Measurements from ENCODE around the gene FARS2.

Gene FARS2

GRCh38 chr6:5457041-5457440, 195.7 kb downstream of the FARS2 start:
- Histone ChIP-seq H3K27me3 (replicated peaks in 2 of 5; ENCODE audit: control insufficient read depth in 4 of 5, insufficient read depth in 5 of 5, low read length in 4 of 5) (no peaks in the 10 kb centered on the region), H3K4me3 (ENCODE audit: control insufficient read depth in 1 of 7, extremely low read depth in 1 of 7, insufficient read depth in 4 of 7, low read depth in 2 of 7, low read length in 6 of 7) (no peak overlapping the region), H3K27ac (ENCODE audit: insufficient read depth in 1 of 2, low read depth in 1 of 2, low read length in 2 of 2, poor library complexity in 1 of 2, severe bottlenecking in 2 of 2) (no peak overlapping the region), H3K9me3 (ENCODE audit: control extremely low read depth in 1 of 5, control insufficient read depth in 4 of 5, insufficient read depth in 2 of 5, low read depth in 1 of 5, low read length in 4 of 5) (no peaks in the 10 kb centered on the region), H3K4me1 (ENCODE audit: control extremely low read depth in 1 of 4, control insufficient read depth in 4 of 4, insufficient read depth in 4 of 4, low read length in 3 of 4) (peaks cover 0 to 7% (median 4%) of the 10 kb centered on the region in 4 experiments), H3K36me3 (ENCODE audit: control insufficient read depth in 4 of 4, insufficient read depth in 4 of 4, low read length in 3 of 4) (no peaks in the 10 kb centered on the region)
- DNase-seq, result peak in 2 of 3 donors; percentile 22 to 60
- ChIA-PET POLR2A (no interaction called here), CTCF (interaction anchor here (1.7 kb wide), 1 partner anchor 14 kb away, joined by 6 read pairs; no protein-coding TSS in a partner anchor)
- 85% methylated on average over 9 of the region's 9 CpGs for WGBS (ENCODE audit: insufficient coverage)

GRCh38 chr6:5457983-5458683, 196.8 kb downstream of the FARS2 start:
- POLR2A ChIA-PET, result no interaction called here
- H3K9me3 ChIP-seq (ENCODE audit: control extremely low read depth in 1 of 5, control insufficient read depth in 4 of 5, insufficient read depth in 2 of 5, low read depth in 1 of 5, low read length in 4 of 5), result no peaks in the 10 kb centered on the region
- CTCF ChIA-PET, result interaction anchor here (1.7 kb wide), 1 partner anchor 13 kb away, joined by 6 read pairs; no protein-coding TSS in a partner anchor
- H3K27ac ChIP-seq (ENCODE audit: insufficient read depth in 1 of 2, low read depth in 1 of 2, low read length in 2 of 2, poor library complexity in 1 of 2, severe bottlenecking in 2 of 2), result no peak overlapping the region
- no peaks in the 10 kb centered on the region for H3K36me3 ChIP-seq (ENCODE audit: control insufficient read depth in 4 of 4, insufficient read depth in 4 of 4, low read length in 3 of 4)
- 96% methylated on average over 9 of the region's 9 CpGs for WGBS (ENCODE audit: insufficient coverage)
- H3K4me3 ChIP-seq (ENCODE audit: control insufficient read depth in 1 of 7, extremely low read depth in 1 of 7, insufficient read depth in 4 of 7, low read depth in 2 of 7, low read length in 6 of 7), result no peak overlapping the region
- H3K27me3 ChIP-seq (replicated peaks in 2 of 5; ENCODE audit: control insufficient read depth in 4 of 5, insufficient read depth in 5 of 5, low read length in 4 of 5), result no peaks in the 10 kb centered on the region
- DNase-seq, result no peak
- H3K4me1 ChIP-seq (ENCODE audit: control extremely low read depth in 1 of 4, control insufficient read depth in 4 of 4, insufficient read depth in 4 of 4, low read length in 3 of 4), result peaks cover 0 to 7% (median 4%) of the 10 kb centered on the region in 4 experiments

- no peaks in the 10 kb centered on the region for H3K36me3 ChIP-seq (ENCODE audit: control insufficient read depth in 4 of 4, insufficient read depth in 4 of 4, low read length in 3 of 4)
- no peak overlapping the region for H3K4me3 ChIP-seq (ENCODE audit: control insufficient read depth in 1 of 7, extremely low read depth in 1 of 7, insufficient read depth in 4 of 7, low read depth in 2 of 7, low read length in 6 of 7)
- POLR2A ChIA-PET, result no interaction called here
- CTCF ChIA-PET, result no interaction called here
- no peak for DNase-seq
- H3K27ac ChIP-seq (ENCODE audit: insufficient read depth in 1 of 2, low read depth in 1 of 2, low read length in 2 of 2, poor library complexity in 1 of 2, severe bottlenecking in 2 of 2), result no peak overlapping the region
- WGBS (ENCODE audit: insufficient coverage), result 89% methylated on average over 4 of the region's 5 CpGs
- H3K9me3 ChIP-seq (ENCODE audit: control extremely low read depth in 1 of 5, control insufficient read depth in 4 of 5, insufficient read depth in 2 of 5, low read depth in 1 of 5, low read length in 4 of 5), result no peaks in the 10 kb centered on the region
- H3K27me3 ChIP-seq (replicated peaks in 2 of 5; ENCODE audit: control insufficient read depth in 4 of 5, insufficient read depth in 5 of 5, low read length in 4 of 5), result no peaks in the 10 kb centered on the region
- H3K4me1 ChIP-seq (ENCODE audit: control extremely low read depth in 1 of 4, control insufficient read depth in 4 of 4, insufficient read depth in 4 of 4, low read length in 3 of 4), result peaks cover 0 to 7% (median 4%) of the 10 kb centered on the region in 4 experiments
Measured at GRCh38 chr6:5459346-5459745, 198.0 kb downstream of the FARS2 start.

- no peaks in the 10 kb centered on the region for H3K36me3 ChIP-seq (ENCODE audit: control insufficient read depth in 4 of 4, insufficient read depth in 4 of 4, low read length in 3 of 4)
- H3K9me3 ChIP-seq (ENCODE audit: control extremely low read depth in 1 of 5, control insufficient read depth in 4 of 5, insufficient read depth in 2 of 5, low read depth in 1 of 5, low read length in 4 of 5), result no peaks in the 10 kb centered on the region
- ChIA-PET CTCF (interaction anchor here (1.7 kb wide), 1 partner anchor 8 kb away, joined by 7 read pairs; no protein-coding TSS in a partner anchor), POLR2A (no interaction called here)
- H3K4me1 ChIP-seq (ENCODE audit: control extremely low read depth in 1 of 4, control insufficient read depth in 4 of 4, insufficient read depth in 4 of 4, low read length in 3 of 4), result peaks cover 0 to 7% (median 4%) of the 10 kb centered on the region in 4 experiments
- WGBS (ENCODE audit: insufficient coverage), result no CpG with 5 or more reads among the region's 2 CpGs
- no peaks in the 10 kb centered on the region for H3K27me3 ChIP-seq (replicated peaks in 2 of 5; ENCODE audit: control insufficient read depth in 4 of 5, insufficient read depth in 5 of 5, low read length in 4 of 5)
- DNase-seq, result no peak
- H3K4me3 ChIP-seq (ENCODE audit: control insufficient read depth in 1 of 7, extremely low read depth in 1 of 7, insufficient read depth in 4 of 7, low read depth in 2 of 7, low read length in 6 of 7), result no peak overlapping the region
- H3K27ac ChIP-seq (ENCODE audit: insufficient read depth in 1 of 2, low read depth in 1 of 2, low read length in 2 of 2, poor library complexity in 1 of 2, severe bottlenecking in 2 of 2), result no peak overlapping the region
Measured at GRCh38 chr6:5461365-5461764, 200.1 kb downstream of the FARS2 start.

- no peaks in the 10 kb centered on the region for H3K9me3 ChIP-seq (ENCODE audit: control extremely low read depth in 1 of 5, control insufficient read depth in 4 of 5, insufficient read depth in 2 of 5, low read depth in 1 of 5, low read length in 4 of 5)
- no peaks in the 10 kb centered on the region for H3K36me3 ChIP-seq (ENCODE audit: control insufficient read depth in 4 of 4, insufficient read depth in 4 of 4, low read length in 3 of 4)
- H3K4me3 ChIP-seq (ENCODE audit: control insufficient read depth in 1 of 7, extremely low read depth in 1 of 7, insufficient read depth in 4 of 7, low read depth in 2 of 7, low read length in 6 of 7), result no peak overlapping the region
- H3K4me1 ChIP-seq (ENCODE audit: control extremely low read depth in 1 of 4, control insufficient read depth in 4 of 4, insufficient read depth in 4 of 4, low read length in 3 of 4), result peaks cover 0 to 7% (median 4%) of the 10 kb centered on the region in 4 experiments
- H3K27me3 ChIP-seq (replicated peaks in 2 of 5; ENCODE audit: control insufficient read depth in 4 of 5, insufficient read depth in 5 of 5, low read length in 4 of 5), result no peaks in the 10 kb centered on the region
- ChIA-PET POLR2A (no interaction called here), CTCF (no interaction called here)
- no peak for DNase-seq
- H3K27ac ChIP-seq (ENCODE audit: insufficient read depth in 1 of 2, low read depth in 1 of 2, low read length in 2 of 2, poor library complexity in 1 of 2, severe bottlenecking in 2 of 2), result no peak overlapping the region
- 100% methylated on average over 3 of the region's 6 CpGs for WGBS (ENCODE audit: insufficient coverage)
Measured at GRCh38 chr6:5462856-5463255, 201.5 kb downstream of the FARS2 start.

GRCh38 chr6:5463690-5464089, 202.4 kb downstream of the FARS2 start:
- Histone ChIP-seq H3K4me3 (ENCODE audit: control insufficient read depth in 1 of 7, extremely low read depth in 1 of 7, insufficient read depth in 4 of 7, low read depth in 2 of 7, low read length in 6 of 7) (no peak overlapping the region), H3K9me3 (ENCODE audit: control extremely low read depth in 1 of 5, control insufficient read depth in 4 of 5, insufficient read depth in 2 of 5, low read depth in 1 of 5, low read length in 4 of 5) (no peaks in the 10 kb centered on the region), H3K27me3 (replicated peaks in 2 of 5; ENCODE audit: control insufficient read depth in 4 of 5, insufficient read depth in 5 of 5, low read length in 4 of 5) (no peaks in the 10 kb centered on the region), H3K4me1 (ENCODE audit: control extremely low read depth in 1 of 4, control insufficient read depth in 4 of 4, insufficient read depth in 4 of 4, low read length in 3 of 4) (peaks cover 0 to 7% (median 4%) of the 10 kb centered on the region in 4 experiments), H3K27ac (ENCODE audit: insufficient read depth in 1 of 2, low read depth in 1 of 2, low read length in 2 of 2, poor library complexity in 1 of 2, severe bottlenecking in 2 of 2) (no peak overlapping the region), H3K36me3 (ENCODE audit: control insufficient read depth in 4 of 4, insufficient read depth in 4 of 4, low read length in 3 of 4) (no peaks in the 10 kb centered on the region)
- ChIA-PET CTCF (interaction anchor here (0.6 kb wide), 1 partner anchor 17 kb away, joined by 3 read pairs; no protein-coding TSS in a partner anchor), POLR2A (no interaction called here)
- WGBS (ENCODE audit: insufficient coverage), result 100% methylated on average over 1 of the region's 3 CpGs
- no peak for DNase-seq

GRCh38 chr6:5464099-5464885, 203.0 kb downstream of the FARS2 start:
- Histone ChIP-seq H3K4me3 (ENCODE audit: control insufficient read depth in 1 of 7, extremely low read depth in 1 of 7, insufficient read depth in 4 of 7, low read depth in 2 of 7, low read length in 6 of 7) (no peak overlapping the region), H3K27me3 (replicated peaks in 2 of 5; ENCODE audit: control insufficient read depth in 4 of 5, insufficient read depth in 5 of 5, low read length in 4 of 5) (no peaks in the 10 kb centered on the region), H3K4me1 (ENCODE audit: control extremely low read depth in 1 of 4, control insufficient read depth in 4 of 4, insufficient read depth in 4 of 4, low read length in 3 of 4) (peaks cover 0 to 7% (median 4%) of the 10 kb centered on the region in 4 experiments), H3K27ac (ENCODE audit: insufficient read depth in 1 of 2, low read depth in 1 of 2, low read length in 2 of 2, poor library complexity in 1 of 2, severe bottlenecking in 2 of 2) (no peak overlapping the region), H3K36me3 (ENCODE audit: control insufficient read depth in 4 of 4, insufficient read depth in 4 of 4, low read length in 3 of 4) (no peaks in the 10 kb centered on the region), H3K9me3 (ENCODE audit: control extremely low read depth in 1 of 5, control insufficient read depth in 4 of 5, insufficient read depth in 2 of 5, low read depth in 1 of 5, low read length in 4 of 5) (no peaks in the 10 kb centered on the region)
- ChIA-PET POLR2A (no interaction called here), CTCF (interaction anchor here (0.6 kb wide), 1 partner anchor 18 kb away, joined by 3 read pairs; no protein-coding TSS in a partner anchor)
- 100% methylated on average over 2 of the region's 6 CpGs for WGBS (ENCODE audit: insufficient coverage)
- DNase-seq, result no peak
